H1 (cell line): ENCODE data around the gene OSTN. TPM values are rescaled to one million over a fixed set of nuclear protein-coding genes. Genes with fewer than 3 reads are reported as not detected.

ENCODE experiments used
- CTCF ChIA-PET: fragments of 300-600 bp; sonication (Branson Sonifier 250); formaldehyde crosslinking; loops from one replicate; lab custom pipeline; 2021; ENCODE audit not compliant: partially characterized antibody; lab: Charles Lee
- POLR2A ChIA-PET: fragments of 300-600 bp; sonication (Branson Sonifier 250); formaldehyde crosslinking; loops from one replicate; lab custom pipeline; 2021; ENCODE audit warnings: inconsistent platforms; ENCODE audit not compliant: partially characterized antibody; lab: Charles Lee
- DNase-seq, 2 experiments: peaks; one replicate each; pipeline versions ENCODE4 v3.0.0 to v3.0.0-alpha.2; 2010 to 2022; ENCODE audit warnings: low spot score in 2 of 2, low read depth in 1 of 2, mixed read lengths in 1 of 2
- FAIRE-seq: peaks from 2 replicates; lab custom pipeline; 2011; peaks lifted over from hg19 to GRCh38; lab: Jason Lieb, UNC
- H2AFZ ChIP-seq: 2 replicates; pipeline ENCODE4 v1.8.1; 2012; ENCODE audit warnings: low read length, inconsistent platforms
- H2AK5ac ChIP-seq: 2 replicates; pipeline ENCODE4 v1.6.1; 2013; ENCODE audit warnings: low read depth, low read length
- H2BK120ac ChIP-seq: replicated peaks from 2 replicates; pipeline ENCODE3; 2013; ENCODE audit warnings: low read depth, low read length, inconsistent platforms
- H2BK12ac ChIP-seq: 2 replicates; pipeline ENCODE4 v1.6.1; 2013; ENCODE audit warnings: low read depth, low read length
- H2BK15ac ChIP-seq: 2 replicates; pipeline ENCODE4 v1.6.1; 2013; ENCODE audit warnings: low read length
- H2BK20ac ChIP-seq: 2 replicates; pipeline ENCODE4 v1.6.1; 2013; ENCODE audit warnings: low read length
- H2BK5ac ChIP-seq: 2 replicates; pipeline ENCODE4 v1.6.1; 2013; ENCODE audit warnings: low read depth, low read length
- H3K14ac ChIP-seq: 2 replicates; pipeline ENCODE4 v1.6.1; 2013; ENCODE audit warnings: inconsistent platforms; ENCODE audit not compliant: insufficient read length
- H3K18ac ChIP-seq: 2 replicates; pipeline ENCODE4 v1.6.1; 2013; ENCODE audit warnings: low read length; ENCODE audit errors: extremely low read depth
- H3K23ac ChIP-seq: 2 replicates; pipeline ENCODE4 v1.6.1; 2013; ENCODE audit warnings: inconsistent platforms; ENCODE audit not compliant: insufficient read length
- H3K23me2 ChIP-seq: 2 replicates; pipeline ENCODE4 v1.6.1; 2013; ENCODE audit warnings: low read depth, low read length
- H3K27ac ChIP-seq: 2 replicates; pipeline ENCODE4 v1.6.1; 2011; ENCODE audit warnings: low read depth, low read length, inconsistent platforms
- H3K27me3 ChIP-seq, 4 experiments: replicated peaks in 1 of 4; 1 replicate in 1 of 4; 2 replicates in 3 of 4; pipeline versions ENCODE4 v1.6.1 to v1.8.1; 2011 to 2013; ENCODE audit warnings: low read length in 3 of 4, mild to moderate bottlenecking in 3 of 4, inconsistent platforms in 2 of 4, mixed read lengths in 2 of 4, moderate library complexity in 1 of 4; ENCODE audit not compliant: control insufficient read depth in 3 of 4, insufficient read depth in 3 of 4; ENCODE audit errors: extremely low read depth in 1 of 4
- H3K36me3 ChIP-seq, 4 experiments: 2 replicates each; pipeline versions ENCODE4 v1.6.1 to v1.8.1; 2011 to 2013; ENCODE audit warnings: mild to moderate bottlenecking in 4 of 4, low read length in 3 of 4, moderate library complexity in 2 of 4, control low read depth in 1 of 4, inconsistent platforms in 1 of 4; ENCODE audit not compliant: insufficient read depth in 4 of 4, control insufficient read depth in 2 of 4
- H3K4ac ChIP-seq: replicated peaks from 2 replicates; pipeline ENCODE3; 2013; ENCODE audit warnings: low read length, low read depth, mixed read lengths, inconsistent platforms; ENCODE audit not compliant: insufficient read length
- H3K4me1 ChIP-seq, 4 experiments: replicated peaks in 1 of 4; 1 replicate in 1 of 4; 2 replicates in 3 of 4; pipeline versions ENCODE4 v1.6.1 to v1.8.1; 2011 to 2013; ENCODE audit warnings: low read length in 3 of 4, inconsistent platforms in 2 of 4, mixed read lengths in 1 of 4; ENCODE audit not compliant: insufficient read depth in 4 of 4, control insufficient read depth in 3 of 4
- H3K4me2 ChIP-seq, 2 experiments: 2 replicates each; pipeline versions ENCODE4 v1.6.1 to v1.8.1; 2011 to 2013; ENCODE audit warnings: low read depth in 2 of 2, low read length in 2 of 2, control low read depth in 1 of 2, inconsistent platforms in 1 of 2, mild to moderate bottlenecking in 1 of 2; ENCODE audit not compliant: insufficient read depth in 1 of 2
- H3K4me3 ChIP-seq, 4 experiments: fragments of 200-600, 300-600 bp in 1 of 4; sonication (generic), shearing (Covaris generic), sonication (Bioruptor Twin) in 1 of 4; 2 replicates each; pipeline versions ENCODE4 v1.5.1 to v1.8.1; 2011 to 2016; ENCODE audit warnings: low read length in 4 of 4, low read depth in 3 of 4, control low read depth in 2 of 4, inconsistent platforms in 2 of 4, mild to moderate bottlenecking in 2 of 4, mixed read lengths in 1 of 4, moderate library complexity in 1 of 4; ENCODE audit not compliant: insufficient read depth in 2 of 4; ENCODE audit errors: extremely low read depth in 1 of 4
- H3K56ac ChIP-seq: replicated peaks from 2 replicates; pipeline ENCODE3; 2013; ENCODE audit warnings: low read depth, mild to moderate bottlenecking, mixed read lengths, low read length, inconsistent platforms; ENCODE audit not compliant: insufficient read length
- H3K79me1 ChIP-seq: 2 replicates; pipeline ENCODE4 v1.6.1; 2013; ENCODE audit warnings: low read depth, low read length, control low read depth
- H3K79me2 ChIP-seq, 2 experiments: 2 replicates each; pipeline versions ENCODE4 v1.6.1 to v1.8.1; 2012 to 2013; ENCODE audit warnings: low read length in 2 of 2, mild to moderate bottlenecking in 2 of 2, inconsistent platforms in 1 of 2; ENCODE audit not compliant: insufficient read depth in 2 of 2, control insufficient read depth in 1 of 2
- H3K9ac ChIP-seq, 4 experiments: replicated peaks in 1 of 4; 1 replicate in 1 of 4; 2 replicates in 3 of 4; pipeline versions ENCODE4 v1.6.1 to v1.8.1; 2011 to 2013; ENCODE audit warnings: low read depth in 3 of 4, low read length in 3 of 4, control low read depth in 2 of 4, mild to moderate bottlenecking in 2 of 4, moderate library complexity in 2 of 4, inconsistent platforms in 1 of 4; ENCODE audit errors: extremely low read depth in 1 of 4
- H3K9me3 ChIP-seq, 2 experiments: 2 replicates each; pipeline versions ENCODE4 v1.6.1 to v1.8.1; 2012 to 2013; ENCODE audit warnings: mild to moderate bottlenecking in 2 of 2, moderate library complexity in 2 of 2, control low read depth in 1 of 2, inconsistent platforms in 1 of 2, low read depth in 1 of 2, low read length in 1 of 2, mixed read lengths in 1 of 2; ENCODE audit not compliant: insufficient read depth in 2 of 2
- H4K20me1 ChIP-seq, 2 experiments: replicated peaks in 1 of 2; 2 replicates each; pipeline versions ENCODE3 to v1.8.1; 2011 to 2013; ENCODE audit warnings: inconsistent platforms in 2 of 2, low read length in 2 of 2, mild to moderate bottlenecking in 1 of 2; ENCODE audit not compliant: insufficient read depth in 2 of 2, control insufficient read depth in 1 of 2
- H4K5ac ChIP-seq: 2 replicates; pipeline ENCODE4 v1.6.1; 2013; ENCODE audit warnings: low read length, low read depth, mixed read lengths, inconsistent platforms; ENCODE audit not compliant: insufficient read length
- H4K8ac ChIP-seq: 2 replicates; pipeline ENCODE4 v1.8.0; 2013; ENCODE audit warnings: mild to moderate bottlenecking, moderate library complexity, low read length, inconsistent platforms; ENCODE audit not compliant: insufficient read depth; ENCODE audit errors: extremely low read depth
- H4K91ac ChIP-seq: replicated peaks from 2 replicates; pipeline ENCODE3; 2013; ENCODE audit warnings: low read length, mixed read lengths, inconsistent platforms; ENCODE audit not compliant: insufficient read length
- CHD1 ChIP-seq: IDR thresholded peaks from 2 replicates; pipeline ENCODE4 v1.6.1; 2012; ENCODE audit warnings: low read depth, low read length, improper control_type of control experiment
- CTBP2 ChIP-seq: IDR thresholded peaks from 2 replicates; pipeline ENCODE4 v1.7.0; 2011; ENCODE audit warnings: borderline replicate concordance, mild to moderate bottlenecking, moderate library complexity, mixed read lengths, low read length; ENCODE audit not compliant: insufficient read depth, insufficient read length
- FOSL1 ChIP-seq: IDR thresholded peaks from 2 replicates; pipeline ENCODE4 v1.6.1; 2011; ENCODE audit warnings: mild to moderate bottlenecking, low read depth, low read length, moderate library complexity; ENCODE audit not compliant: insufficient read depth
- KDM1A ChIP-seq: fragments of 200-600, 300-600 bp; sonication (generic); IDR thresholded peaks from 2 replicates; pipeline ENCODE4 v1.7.1; 2016; ENCODE audit warnings: mild to moderate bottlenecking, low read length, borderline replicate concordance
- PHF8 ChIP-seq: fragments of 200-600 bp; sonication (generic); conservative IDR thresholded peaks from 2 replicates; pipeline ENCODE4 v1.7.1; 2012; ENCODE audit warnings: low read depth, mild to moderate bottlenecking, inconsistent platforms, low read length, moderate library complexity
- POLR2AphosphoS5 ChIP-seq: IDR thresholded peaks from 2 replicates; pipeline ENCODE4 v1.6.1; 2011; ENCODE audit warnings: low read depth, low read length
- RFX5 ChIP-seq: IDR thresholded peaks from 2 replicates; pipeline ENCODE4 v1.6.1; 2011; ENCODE audit warnings: low read depth, low read length, improper control_type of control experiment, borderline replicate concordance
- RNF2 ChIP-seq: fragments of 200-900, 300-1000 bp; sonication (generic); IDR thresholded peaks from 2 replicates; pipeline ENCODE4 v1.7.1; 2016; ENCODE audit warnings: borderline replicate concordance, low read depth, mild to moderate bottlenecking, antibody characterized with exemption, low read length; ENCODE audit not compliant: poor library complexity, severe bottlenecking; ENCODE audit errors: missing control alignments
- RXRA ChIP-seq: IDR thresholded peaks from 2 replicates; pipeline ENCODE4 v1.6.1; 2011; ENCODE audit warnings: low read depth, mild to moderate bottlenecking, low read length, moderate library complexity; ENCODE audit not compliant: insufficient read depth
- SIN3A ChIP-seq, 2 experiments: IDR thresholded peaks in 1 of 2; conservative IDR thresholded peaks in 1 of 2; 2 replicates each; pipeline ENCODE4 v1.6.1; 2011 to 2012; ENCODE audit warnings: low read length in 2 of 2, improper control_type of control experiment in 1 of 2, low read depth in 1 of 2, mild to moderate bottlenecking in 1 of 2
- SP4 ChIP-seq: IDR thresholded peaks from 2 replicates; pipeline ENCODE4 v1.6.1; 2012; ENCODE audit warnings: low read length, inconsistent platforms
- polyA plus RNA-seq, 7 experiments: library from polyadenylated mRNA; depleted of rRNA in 3 of 7; stranded (reverse) in 5 of 7; unstranded in 2 of 7; fragments of >200 nt in 5 of 7; fragments of 200-250 nt in 2 of 7; gene quantifications; 1 replicate in 5 of 7; 2 replicates in 1 of 7; 4 replicates in 1 of 7; pipeline versions ENCODE4 v1.2.1 to v1.2.3, GENCODE V29; 2011 to 2013; ENCODE audit warnings: missing spikeins in 2 of 7, mixed read lengths in 2 of 7
- total RNA-seq: library from RNA; stranded (reverse); fragmentation: NEBNext Ultra II Directional; extraction: Animal tissue kit (Norgen Biotek cat#: 25700); gene quantifications from 2 replicates; pipeline ENCODE4 v1.2.1, GENCODE V29; 2021

OSTN gene
- total and polyA plus RNA-seq, 2 of the 8 experiments (the other 6 are each of a cell fraction or from before 2014, with no cell fraction given) = not detected

GRCh38 chr3:191280882-191281281 lies 81.8 kb downstream of the OSTN start:
- Histone ChIP-seq H3K79me1 (no peaks in the 10 kb centered on the region), H3K27ac (no peak overlapping the region), H2BK20ac (no peak overlapping the region), H3K4ac (no peak overlapping the region), H4K20me1 (no peaks in the 10 kb centered on the region), H3K36me3 (no peaks in the 10 kb centered on the region), H3K56ac (no peak overlapping the region), H3K27me3 (no peaks in the 10 kb centered on the region), H3K4me3 (no peak overlapping the region), H2BK12ac (no peak overlapping the region), H3K79me2 (no peaks in the 10 kb centered on the region), H2BK15ac (no peak overlapping the region), H3K14ac (no peak overlapping the region), H3K9ac (no peak overlapping the region), H3K4me1 (no peaks in the 10 kb centered on the region), H3K18ac (no peak overlapping the region), H2AFZ (no peak overlapping the region), H2BK120ac (no peak overlapping the region), H3K23ac (no peak overlapping the region), H3K4me2 (no peak overlapping the region), H4K8ac (no peak overlapping the region), H3K9me3 (no peaks in the 10 kb centered on the region), H4K91ac (no peak overlapping the region), H4K5ac (no peak overlapping the region), H2BK5ac (no peak overlapping the region), H2AK5ac (no peak overlapping the region), H3K23me2 (no peaks in the 10 kb centered on the region)
- FAIRE-seq (no peak), DNase-seq (no peak)
- ChIA-PET CTCF (no interaction called here), POLR2A (no interaction called here)
- TF ChIP-seq CHD1 (no peak), POLR2AphosphoS5 (no peak), PHF8 (no peak), RFX5 (no peak), RNF2 (no peak), KDM1A (no peak), SIN3A (conservative IDR thresholded peaks at IDR 0.05 in 1 of 2, IDR thresholded peaks at IDR 0.05 in 1 of 2; ENCODE audit: low read depth in 1 of 2, low read length in 2 of 2) (no peak), CTBP2 (no peak), SP4 (no peak), RXRA (no peak), FOSL1 (no peak)
